ENCODE measurements around the gene LMBR1.

Gene LMBR1

GRCh38 chr7:156676263-156676662 is 216.7 kb downstream of the LMBR1 start:
- no peak for TF ChIP-seq REST (IDR thresholded peaks at IDR 0.05; ENCODE audit: insufficient read depth in 1 of 2, low read depth in 2 of 2, low read length in 2 of 2)
- TF ChIP-seq FOXP2 (optimal IDR thresholded peaks at IDR 0.05; ENCODE audit: borderline replicate concordance, extremely low read depth, extremely low read length, insufficient read depth): no peak
- TF ChIP-seq SIN3A (IDR thresholded peaks at IDR 0.05; ENCODE audit: borderline replicate concordance, insufficient read depth, low read length): no peak
- no peak for TF ChIP-seq TAF1 (IDR thresholded peaks at IDR 0.05; ENCODE audit: borderline replicate concordance, insufficient read depth, low read length)

GRCh38 chr7:156675721-156676120 is 217.3 kb downstream of the LMBR1 start:
- no peak for TF ChIP-seq POLR2AphosphoS5 (IDR thresholded peaks at IDR 0.05; ENCODE audit: low read depth, low read length)
- TF ChIP-seq TAF1 (IDR thresholded peaks at IDR 0.05; ENCODE audit: borderline replicate concordance, insufficient read depth, low read length): no peak
- no peak for TF ChIP-seq FOXP2 (optimal IDR thresholded peaks at IDR 0.05; ENCODE audit: borderline replicate concordance, extremely low read depth, extremely low read length, insufficient read depth)
- TF ChIP-seq SIN3A (IDR thresholded peaks at IDR 0.05; ENCODE audit: borderline replicate concordance, insufficient read depth, low read length): no peak
- TF ChIP-seq REST (IDR thresholded peaks at IDR 0.05; ENCODE audit: insufficient read depth in 1 of 2, low read depth in 2 of 2, low read length in 2 of 2): no peak

GRCh38 chr7:156673902-156674301 is 219.1 kb downstream of the LMBR1 start:
- TF ChIP-seq REST (IDR thresholded peaks at IDR 0.05; ENCODE audit: insufficient read depth in 1 of 2, low read depth in 2 of 2, low read length in 2 of 2): no peak
- no peak for TF ChIP-seq POLR2AphosphoS5 (IDR thresholded peaks at IDR 0.05; ENCODE audit: low read depth, low read length)
- TF ChIP-seq FOXP2 (optimal IDR thresholded peaks at IDR 0.05; ENCODE audit: borderline replicate concordance, extremely low read depth, extremely low read length, insufficient read depth): no peak
- no peak for TF ChIP-seq SIN3A (IDR thresholded peaks at IDR 0.05; ENCODE audit: borderline replicate concordance, insufficient read depth, low read length)
- TF ChIP-seq TAF1 (IDR thresholded peaks at IDR 0.05; ENCODE audit: borderline replicate concordance, insufficient read depth, low read length): no peak

GRCh38 chr7:156673454-156673853 is 219.5 kb downstream of the LMBR1 start:
- TF ChIP-seq FOXP2 (optimal IDR thresholded peaks at IDR 0.05; ENCODE audit: borderline replicate concordance, extremely low read depth, extremely low read length, insufficient read depth) (no peak), SIN3A (IDR thresholded peaks at IDR 0.05; ENCODE audit: borderline replicate concordance, insufficient read depth, low read length) (no peak), REST (IDR thresholded peaks at IDR 0.05; ENCODE audit: insufficient read depth in 1 of 2, low read depth in 2 of 2, low read length in 2 of 2) (no peak), POLR2AphosphoS5 (IDR thresholded peaks at IDR 0.05; ENCODE audit: low read depth, low read length) (no peak), TAF1 (IDR thresholded peaks at IDR 0.05; ENCODE audit: borderline replicate concordance, insufficient read depth, low read length) (no peak)

Data from PFSK-1 (cell line).